EL (cell line): Measurements from ENCODE around the gene CHST1.

Experiments
- DNase-seq: peaks from one replicate; pipeline ENCODE4 v3.0.0-alpha.2; 2016

The CHST1 gene

DNA sequence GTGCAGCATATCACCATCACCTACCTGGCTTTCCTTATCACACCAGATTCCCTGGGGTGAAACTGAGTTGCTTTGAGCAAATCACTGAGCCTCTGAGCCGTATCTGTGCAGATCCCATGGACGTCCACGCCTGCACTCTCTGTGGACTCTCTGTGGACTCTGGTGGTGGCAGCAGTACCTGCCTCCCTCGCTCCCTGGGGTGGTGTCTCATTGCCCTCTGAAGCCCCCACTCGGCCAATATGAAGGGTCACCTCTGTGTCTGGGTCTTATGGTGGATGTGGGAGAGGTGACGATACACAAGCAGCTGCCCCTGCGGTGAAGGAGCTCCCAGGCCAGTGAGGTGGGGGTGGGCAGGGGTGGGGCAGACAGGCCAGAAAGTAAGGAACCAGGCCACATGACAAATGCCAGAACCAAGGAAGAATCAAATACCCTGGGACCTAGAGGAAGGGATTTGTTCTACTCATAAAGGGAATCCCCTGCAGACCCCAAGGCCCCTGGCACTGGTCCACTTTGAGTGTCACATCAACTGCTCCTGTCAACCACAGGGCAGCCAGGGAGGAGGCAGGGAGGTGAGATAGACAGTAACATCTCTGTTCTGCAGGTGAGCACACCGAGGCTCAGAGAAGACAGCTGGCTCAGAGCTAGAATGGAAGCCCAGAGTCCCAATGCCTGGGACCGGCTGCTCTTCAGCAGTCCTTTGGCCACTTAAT, 9.2 kb upstream of the CHST1 start:
- DNase-seq: no peak

DNA sequence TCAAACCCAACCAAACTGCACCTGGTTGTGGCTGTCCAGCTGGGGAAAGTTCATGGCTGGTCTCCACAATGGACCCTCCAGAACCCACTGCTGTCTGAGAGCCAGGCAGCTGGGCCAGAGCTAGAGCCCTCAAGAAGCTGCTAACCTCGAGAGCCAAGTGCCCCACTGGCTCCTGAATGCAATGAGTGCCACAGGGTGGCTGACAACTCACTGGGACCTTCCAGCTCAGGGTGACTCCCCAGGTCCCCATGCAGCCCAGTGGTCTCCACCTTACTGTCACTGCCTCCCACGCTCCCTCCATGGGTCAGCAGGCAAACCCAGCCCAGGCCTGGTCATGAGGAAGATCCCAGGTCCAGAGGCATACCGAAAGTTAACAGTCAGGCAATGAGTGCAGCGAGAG, 8.0 kb upstream of the CHST1 start:
- no peak for DNase-seq

DNA sequence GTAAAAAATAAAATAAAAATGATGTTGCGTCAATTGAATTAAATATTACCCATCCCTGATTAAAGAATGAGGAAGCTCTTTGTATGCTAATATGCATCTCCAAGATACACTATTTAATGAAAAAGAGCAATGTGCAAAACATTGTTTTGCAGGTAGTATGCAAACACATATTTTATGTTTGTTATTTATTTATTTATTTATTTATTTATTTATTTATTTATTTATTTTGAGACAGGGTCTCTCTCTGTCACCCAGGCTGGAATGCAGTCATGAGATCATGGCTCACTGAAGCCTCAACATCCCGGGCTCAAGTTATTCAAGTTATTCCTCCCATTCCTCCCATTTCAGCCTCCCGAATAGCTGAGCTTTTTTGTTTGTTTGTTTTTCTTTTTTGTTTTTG, 7.2 kb upstream of the CHST1 start:
- DNase-seq: no peak

DNA sequence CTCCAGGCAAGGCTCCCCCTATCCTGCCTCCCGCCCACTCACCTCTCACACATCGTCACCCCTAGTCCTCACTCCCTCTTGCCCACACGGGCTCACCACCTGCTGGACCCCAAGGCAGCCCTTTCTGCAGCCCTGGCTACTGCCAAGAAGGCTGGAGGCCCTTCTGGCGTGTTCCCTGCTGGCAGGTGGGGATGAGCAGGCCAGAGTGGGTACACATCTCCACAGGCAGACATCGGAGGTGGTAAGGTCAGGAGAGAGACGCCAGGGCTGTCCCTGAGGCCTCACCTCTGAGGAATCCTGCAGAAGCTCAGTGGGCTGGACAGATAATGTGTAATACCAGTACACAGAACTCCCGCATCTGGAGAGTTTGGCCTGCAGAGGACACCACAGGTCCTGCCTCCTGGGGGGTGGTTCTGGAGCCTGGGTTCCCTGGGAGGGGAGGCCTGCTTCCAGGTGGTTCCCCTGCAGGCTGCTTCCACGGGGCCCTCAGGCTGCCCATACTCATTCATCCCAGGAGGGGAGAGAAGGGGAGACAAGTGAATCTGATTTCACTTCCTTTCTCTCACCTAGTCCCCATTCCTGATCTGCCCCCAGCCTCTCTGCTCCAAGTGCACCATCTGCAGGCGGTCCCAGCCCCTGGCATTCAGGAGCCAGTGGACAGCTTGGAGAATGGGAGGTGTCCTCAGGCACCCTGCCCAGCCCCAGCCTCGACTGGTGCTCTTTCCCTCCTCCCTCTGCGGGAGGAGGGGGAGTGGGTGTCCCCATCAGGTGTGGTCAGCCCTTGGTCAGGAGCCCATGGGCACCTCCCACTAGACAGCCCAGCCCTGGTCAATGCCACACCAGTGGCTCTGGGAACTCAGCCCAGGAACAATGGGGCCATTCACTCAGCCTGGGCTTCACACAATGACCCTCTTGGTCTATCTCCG, 6.1 kb upstream of the CHST1 start:
- no peak for DNase-seq

DNA sequence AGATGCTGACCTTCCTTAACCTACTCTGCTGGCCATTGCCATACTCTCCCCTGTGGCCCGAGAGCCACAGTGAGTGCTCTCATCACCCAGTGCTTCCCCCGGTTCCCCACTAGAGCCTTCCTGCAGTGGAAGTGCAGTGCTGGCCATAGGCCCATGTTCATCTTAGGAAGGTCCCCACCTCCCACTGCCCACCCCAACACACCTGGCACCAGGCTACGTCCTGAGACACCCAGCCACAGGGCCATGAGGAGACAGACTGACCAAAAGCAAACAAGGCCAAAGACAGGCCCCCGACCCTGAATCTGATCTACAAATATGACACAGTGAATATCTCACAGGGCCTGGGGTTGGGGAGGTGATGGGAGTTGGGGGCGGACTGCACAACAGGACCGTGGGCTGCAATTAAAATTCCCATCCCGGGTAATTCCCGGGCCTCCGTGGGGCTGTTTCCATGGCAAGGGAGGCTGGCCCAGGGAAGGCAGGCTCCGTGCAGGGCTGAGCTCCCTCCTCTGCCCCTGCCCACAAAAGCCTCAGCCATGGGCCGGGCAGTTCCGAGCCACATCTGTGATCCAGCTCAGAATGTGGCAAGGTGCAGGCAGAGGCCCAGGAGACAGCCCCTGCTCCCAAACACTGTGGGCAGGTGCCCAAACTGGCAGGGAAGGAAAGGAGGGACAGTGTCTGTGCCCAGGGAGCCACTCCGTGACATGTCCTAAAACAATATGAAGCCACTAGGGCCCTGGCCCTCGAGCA, 5.1 kb upstream of the CHST1 start:
- no peak for DNase-seq

DNA sequence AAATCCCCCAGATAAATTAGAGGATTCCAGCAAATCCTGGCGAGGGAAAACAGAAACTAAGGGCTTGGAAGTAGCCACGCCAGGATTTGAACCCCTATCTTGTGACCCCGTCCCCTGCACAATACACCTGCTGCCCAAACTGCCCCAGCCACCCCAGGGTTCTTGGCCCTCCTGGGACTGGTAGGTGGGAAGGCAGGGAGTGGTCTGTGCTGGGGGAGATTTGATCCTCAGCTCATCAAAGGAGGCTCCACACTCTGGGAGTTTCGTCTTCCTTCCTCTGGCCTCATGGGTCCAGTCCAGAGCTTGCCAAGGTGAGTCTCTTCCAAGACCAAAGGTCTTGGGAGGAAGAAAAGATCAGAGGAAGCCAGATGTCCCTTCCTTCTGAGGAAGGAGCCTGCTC, 4.5 kb upstream of the CHST1 start:
- no peak for DNase-seq

DNA sequence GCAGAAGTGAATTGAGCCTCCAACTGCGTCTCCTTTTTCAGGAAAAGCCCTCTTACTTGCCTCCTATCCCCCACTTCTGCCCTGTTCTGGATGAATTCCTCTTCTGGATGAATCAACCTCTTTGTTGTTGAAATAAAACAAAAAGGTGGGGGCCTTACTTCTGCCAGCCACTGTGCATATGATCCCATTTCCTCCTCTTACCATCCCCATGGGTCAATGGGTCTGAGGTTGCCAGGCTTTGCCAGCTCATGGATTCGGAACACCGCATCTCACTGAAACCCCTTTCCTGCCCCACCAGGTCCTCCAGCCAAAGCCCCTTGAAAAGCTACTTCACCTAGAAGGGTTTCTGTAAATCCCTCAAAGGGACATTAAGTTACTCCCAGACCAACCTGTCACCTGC, 3.7 kb upstream of the CHST1 start:
- DNase-seq: no peak

DNA sequence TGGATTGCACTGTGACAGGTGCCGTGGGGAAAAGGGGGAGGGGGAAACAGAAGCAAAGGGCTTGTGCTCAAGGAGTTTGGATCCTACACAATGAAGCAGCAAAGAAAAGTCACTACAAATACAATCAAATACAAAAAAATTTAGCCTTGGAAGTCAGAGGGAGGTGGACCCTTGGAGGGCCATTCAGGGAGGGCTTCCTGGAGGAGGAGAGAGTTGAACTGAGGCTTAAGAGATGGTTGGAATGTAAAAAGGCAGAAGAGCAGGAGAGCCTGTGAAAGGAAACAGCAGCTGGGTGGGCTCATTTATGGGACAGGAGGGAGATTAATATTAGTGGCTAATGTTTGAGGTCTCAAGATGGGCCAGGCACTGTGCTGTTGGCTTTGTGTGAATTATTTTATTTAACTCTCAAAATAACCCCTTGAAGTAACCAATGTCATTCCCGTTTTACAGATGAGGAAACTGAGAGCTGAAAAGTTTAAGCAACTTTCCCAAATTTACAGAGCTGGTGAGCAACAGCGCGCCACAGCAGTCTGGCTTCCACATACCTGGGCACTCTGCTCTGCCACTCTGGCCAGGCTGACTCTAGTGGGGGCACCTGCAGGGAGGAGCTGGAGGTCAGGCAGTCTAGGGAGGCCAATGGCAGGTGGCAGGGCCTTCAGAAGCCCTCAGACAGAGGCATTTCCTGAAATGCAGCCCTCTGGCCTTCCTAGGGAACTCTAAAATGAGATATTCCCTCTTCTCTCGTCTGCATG, 2.7 kb upstream of the CHST1 start:
- no peak for DNase-seq

DNA sequence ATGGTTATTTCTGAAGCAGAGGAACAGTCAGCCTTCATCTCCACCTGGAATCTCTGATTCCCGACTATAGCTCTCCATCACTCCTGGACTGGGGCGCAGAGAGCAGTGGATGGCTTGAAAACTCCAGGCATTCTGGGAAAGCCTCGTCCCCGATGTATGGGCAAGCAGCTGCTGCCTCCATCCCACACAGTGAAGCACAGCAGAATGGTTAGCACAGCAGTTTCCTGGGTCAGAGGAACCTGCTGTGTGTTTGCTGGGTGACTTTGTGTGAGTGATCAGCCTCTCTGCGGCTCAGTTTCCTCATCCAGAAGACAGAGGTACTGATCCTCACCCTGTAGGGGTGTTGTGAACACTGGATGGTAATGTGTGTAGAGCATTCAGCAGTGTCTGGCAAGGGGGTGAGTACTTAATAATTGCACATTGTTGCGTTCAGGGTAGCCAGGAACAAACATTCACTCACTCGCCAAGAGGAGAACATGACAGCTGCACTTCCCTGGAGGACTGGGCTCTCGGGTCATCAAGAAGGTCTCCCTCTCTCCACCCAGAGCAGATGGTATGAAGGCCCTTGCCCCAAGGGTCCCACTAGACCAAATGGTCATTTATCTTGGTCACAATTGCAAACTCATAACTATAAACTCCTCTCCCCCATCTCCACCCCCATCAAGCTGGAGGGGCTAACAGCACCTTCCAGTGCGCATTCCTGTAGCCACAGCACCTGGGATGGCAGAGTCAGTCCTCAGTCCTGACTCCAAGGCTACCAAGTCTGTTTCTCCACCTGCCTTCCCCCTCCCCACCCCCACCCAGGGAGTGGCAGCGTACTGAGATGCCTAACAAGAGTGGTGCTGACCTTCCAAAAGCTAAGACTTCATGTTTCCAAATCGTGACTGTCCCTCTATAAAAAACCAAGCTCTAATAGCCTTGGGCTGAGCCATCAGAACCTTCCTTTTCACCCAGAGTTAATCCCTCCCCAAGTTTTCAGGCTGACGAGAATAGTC, 1.5 kb upstream of the CHST1 start:
- DNase-seq: no peak

DNA sequence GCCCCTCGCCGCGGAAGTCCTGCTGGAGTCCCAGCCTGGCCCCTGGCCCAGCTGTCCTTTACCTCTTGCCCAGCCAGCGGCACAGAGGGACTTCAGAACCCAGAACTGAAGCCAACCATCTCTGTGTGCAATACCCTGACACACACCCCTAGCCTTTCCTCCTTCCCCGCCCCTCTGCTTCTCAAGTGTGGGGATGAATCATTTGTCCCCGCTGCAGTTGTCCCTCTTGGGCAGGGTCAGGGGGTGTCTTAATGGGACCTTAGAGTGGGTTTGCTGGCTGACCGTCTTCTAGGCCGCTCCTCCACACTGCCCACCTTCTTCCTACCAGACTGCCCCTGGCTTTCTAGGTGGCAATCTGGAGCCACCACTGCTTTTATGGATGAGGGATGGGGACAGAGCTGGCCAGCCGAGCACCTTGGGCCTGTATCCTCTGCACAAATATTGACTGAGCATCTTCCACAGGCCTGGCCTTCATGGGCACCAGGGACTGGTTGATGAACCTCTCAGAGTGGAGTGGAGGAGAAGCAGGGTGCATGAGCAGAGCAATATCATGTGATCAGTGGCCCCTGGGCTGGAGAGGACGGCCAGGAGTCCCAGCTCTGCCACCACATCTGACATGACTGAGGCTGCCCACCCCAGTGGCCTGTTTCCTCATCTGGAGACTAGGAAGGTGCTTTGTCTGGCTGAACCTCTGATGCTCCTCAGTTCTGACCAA, 668 bp upstream of the CHST1 start:
- peak; percentile 15 for DNase-seq

DNA sequence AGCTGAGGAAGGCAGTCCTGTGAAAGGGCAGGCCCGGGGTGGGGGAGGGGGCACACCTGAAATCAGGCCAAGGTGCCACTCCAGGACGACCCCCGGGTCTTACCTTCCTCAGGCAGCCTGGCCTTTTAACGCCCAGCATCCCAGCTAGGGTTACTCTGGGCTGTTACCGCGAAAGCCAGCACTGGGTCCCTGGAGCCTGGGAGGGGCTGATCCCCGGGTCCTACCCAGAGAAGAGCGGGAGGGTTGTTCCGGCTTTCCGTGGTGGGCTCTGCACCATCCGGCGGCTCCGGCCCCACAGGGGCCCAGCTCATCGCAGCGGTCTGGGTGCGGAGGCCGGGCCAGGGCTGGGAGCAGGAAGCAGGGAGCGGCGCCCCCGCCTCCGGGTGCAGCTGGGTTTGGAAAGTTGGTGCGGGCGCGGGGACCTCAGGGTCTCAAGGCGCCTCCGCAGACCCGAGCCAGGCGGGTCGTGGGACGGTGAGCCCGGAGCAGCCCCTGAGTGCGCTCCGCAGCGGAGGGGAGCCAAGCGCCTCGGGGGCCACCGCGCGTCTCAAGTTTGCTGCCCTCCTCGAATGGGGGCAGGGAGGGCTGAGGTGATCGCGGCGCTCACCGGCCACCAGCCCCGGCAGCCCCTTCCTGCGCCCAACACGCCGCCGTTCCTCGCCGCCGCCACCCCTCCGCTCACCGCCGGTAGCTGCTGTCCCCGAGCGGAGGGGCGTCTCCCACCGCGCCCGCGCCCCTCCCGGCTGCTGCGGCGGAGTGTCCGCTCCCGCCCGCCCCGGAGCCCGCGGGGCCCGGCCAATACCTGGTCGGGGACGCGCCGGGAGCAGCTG, 831 bp downstream of the CHST1 start:
- DNase-seq: no peak

DNA sequence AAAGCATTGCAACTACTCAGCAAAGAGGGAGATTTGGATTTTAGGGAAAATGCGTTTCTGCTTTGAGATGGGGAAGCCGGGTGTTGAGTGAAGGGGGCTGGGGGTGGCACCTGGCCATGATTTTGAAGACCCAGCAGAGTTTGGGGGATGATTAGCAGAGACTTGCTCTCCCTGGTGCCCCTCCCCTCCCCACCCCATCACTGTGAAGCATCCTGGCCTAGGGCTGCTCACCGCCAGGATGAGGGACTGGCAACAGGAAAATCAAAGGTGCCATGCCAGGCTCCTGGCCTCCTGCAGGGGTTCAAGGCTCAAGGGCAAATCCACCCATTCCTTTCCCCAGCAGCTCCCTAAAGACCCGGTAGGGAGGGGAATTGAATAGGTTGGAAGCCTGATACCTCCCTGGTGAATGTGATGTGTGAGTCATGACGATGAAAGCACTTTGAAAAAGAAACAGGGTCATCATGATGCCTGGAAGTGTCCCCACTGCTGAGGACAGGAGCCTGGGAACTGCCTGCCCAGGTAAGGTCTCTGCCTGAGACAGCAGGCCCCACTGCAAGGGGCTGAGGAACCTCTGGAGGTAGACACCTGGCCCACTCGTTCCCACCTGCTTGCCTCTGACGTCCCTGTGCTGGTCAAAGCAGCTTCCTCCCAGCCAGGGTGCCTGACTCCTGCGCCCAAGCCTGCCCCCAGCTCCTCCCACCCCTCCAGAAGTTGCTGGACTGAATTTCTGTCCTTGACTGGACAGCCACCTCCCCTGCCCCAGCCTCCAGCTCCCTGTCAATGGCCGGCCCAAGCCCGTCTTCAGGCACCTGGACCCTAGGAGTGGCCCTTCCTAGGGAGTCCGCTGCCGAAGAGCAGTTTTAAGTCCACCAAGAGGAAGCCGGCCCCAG, 1.7 kb downstream of the CHST1 start:
- no peak for DNase-seq

DNA sequence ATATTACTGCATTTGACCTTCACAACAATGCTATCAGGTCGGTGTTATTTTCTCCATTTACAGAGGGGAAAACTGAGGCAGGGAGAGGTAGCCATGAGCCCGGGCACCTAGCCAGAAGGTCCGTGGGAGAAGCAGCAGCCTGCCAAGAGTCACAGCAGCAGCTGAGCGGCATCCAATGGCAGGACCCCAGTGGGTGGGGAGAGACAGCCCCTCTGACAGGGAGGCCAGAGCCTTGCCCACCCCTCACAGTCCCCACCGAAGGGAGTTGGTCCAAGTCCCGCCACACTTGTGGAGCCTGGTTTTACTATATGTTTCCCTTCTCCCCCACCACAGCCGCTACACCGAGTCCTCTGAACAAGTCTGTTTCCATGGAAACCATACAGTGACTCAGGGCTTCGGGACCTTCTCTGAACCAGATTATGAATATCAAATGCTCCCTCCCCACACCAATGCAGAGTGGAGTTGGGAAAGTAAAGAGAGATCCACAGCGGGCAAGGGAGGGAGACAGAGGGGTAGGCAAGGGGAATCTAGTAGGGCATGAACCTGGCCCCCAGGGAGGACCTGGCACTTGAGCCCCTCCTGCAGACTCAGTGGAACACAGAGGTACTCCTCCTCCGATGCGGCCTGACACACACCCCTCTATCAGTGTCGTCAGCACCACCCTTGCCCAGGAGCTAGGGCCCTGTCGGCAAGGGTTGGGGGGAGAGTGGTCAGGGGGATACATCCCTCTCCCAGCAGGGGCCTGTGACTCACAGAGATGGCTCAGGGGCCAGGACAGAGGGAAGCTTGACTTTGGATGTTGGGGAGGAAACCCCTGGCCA, 2.5 kb downstream of the CHST1 start:
- DNase-seq: peak; percentile 76

DNA sequence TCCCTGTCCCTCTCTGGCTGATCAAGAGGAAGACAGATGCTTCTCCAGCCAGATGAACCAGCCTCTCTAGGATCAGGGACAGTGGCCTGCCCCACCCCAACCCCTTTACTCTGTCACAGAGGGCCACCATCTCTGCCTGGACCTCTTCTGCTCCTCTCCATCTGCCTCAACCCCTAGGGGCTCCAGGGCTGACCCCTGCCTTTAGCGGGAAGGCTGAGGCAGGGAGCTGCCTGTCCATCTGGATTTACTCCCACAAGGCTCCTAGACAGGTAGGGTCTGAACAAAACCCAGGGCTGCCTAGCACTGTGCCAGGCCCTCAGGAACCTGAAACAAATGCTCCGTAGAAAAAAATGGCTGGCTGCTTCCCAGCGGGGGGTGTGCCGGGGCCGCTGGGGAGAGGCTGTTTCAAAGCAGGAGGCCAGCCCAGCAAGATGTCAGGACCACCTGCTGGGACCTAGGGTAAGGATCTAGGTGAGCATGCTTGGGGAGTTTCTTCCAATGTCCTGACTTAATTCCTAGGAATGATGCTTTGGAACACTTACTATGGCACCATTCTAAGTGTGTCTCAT, 3.2 kb downstream of the CHST1 start:
- DNase-seq: no peak

DNA sequence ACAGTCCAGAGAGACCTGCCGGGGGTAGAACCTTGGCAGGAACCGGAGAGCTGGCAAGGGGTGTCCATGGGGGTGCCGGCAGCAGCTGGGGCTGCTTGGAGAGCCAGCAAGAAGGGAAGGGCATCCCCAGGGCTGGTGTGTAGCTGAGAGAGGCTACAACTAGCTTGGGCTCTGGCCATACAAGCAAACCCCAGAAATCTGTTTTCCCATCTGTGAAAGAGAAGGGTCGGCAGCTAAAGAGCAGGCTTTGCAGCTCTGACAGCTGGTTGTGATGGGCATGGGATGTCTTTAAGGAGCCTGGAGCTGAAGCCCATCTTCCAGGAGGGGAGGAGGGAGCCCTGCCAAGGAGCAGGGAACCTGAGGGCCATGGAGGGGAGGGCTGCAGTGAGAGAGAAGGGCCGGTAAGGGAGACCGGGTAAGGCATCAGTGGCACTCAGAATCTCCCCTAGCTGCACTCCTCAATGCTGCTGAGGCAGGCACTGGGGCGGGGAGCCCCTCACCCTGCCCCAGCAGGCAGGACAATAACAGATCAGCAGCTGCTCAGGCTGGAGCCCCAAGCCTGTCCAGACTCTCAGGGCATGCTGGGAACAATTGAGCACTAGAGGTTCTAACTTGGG, 3.9 kb downstream of the CHST1 start:
- DNase-seq: no peak

DNA sequence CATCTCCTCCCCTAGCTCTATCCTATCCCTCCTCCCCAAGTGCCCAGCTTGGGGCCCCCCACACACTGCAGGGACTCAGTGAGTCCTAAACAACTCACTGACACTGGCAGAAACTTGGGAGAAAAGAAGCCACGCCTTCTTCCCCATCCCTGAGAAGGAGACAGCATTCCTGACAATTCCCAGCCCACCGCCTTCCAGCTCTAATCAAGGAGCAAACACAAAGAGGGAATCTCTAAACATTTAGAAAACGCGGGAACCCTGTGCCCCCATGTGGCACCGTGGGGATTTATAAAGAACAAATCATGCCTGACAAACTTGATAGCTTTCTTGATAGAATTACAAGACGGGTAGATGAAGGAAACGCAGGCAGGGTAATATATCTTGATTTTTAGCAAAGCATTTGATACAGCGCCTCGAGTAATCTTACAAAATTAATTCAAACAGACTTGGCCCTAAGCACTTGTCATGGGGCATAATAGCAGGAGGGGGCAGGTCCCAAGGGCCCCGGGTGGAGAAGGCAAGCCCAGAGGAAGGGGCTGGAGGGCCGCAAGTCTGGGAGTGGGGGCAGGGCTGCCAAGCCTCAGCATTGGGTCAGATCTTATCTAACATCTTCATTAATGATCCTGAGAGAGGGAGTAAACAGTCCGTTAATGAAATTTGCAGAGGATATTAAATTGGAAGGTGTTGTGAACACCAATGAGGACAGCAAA, 4.5 kb downstream of the CHST1 start:
- DNase-seq: no peak

DNA sequence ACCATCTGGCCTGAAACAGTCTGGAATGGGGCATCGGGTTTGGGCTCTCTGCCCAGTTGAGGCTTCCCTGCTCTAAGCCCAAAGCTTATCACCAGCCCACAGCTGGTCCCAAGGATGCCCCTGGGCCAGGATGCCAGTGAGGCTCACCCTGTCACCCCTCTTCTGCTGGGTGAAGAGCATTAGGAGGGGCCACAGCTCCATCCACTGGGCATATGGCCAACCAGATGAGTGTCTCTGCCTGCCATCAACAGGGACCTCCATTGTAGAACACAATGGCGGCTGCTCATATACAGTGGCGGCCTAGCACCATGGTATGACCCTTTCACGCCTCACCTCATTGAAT, 5.6 kb downstream of the CHST1 start:
- DNase-seq: no peak
